PC-9 (cell line): ENCODE measurements around the gene MEFV.

Experiments used
- EZH2 ChIP-seq: fragments of 200-600 bp; sonication (generic); IDR thresholded peaks from 2 replicates; pipeline ENCODE4 v1.8.0; 2017; ENCODE audit warnings: antibody characterized with exemption, low read depth
- TF ChIP-seq, protein P1 (sequence below): fragments of 200-600 bp; sonication (generic); conservative IDR thresholded peaks from 2 replicates; pipeline ENCODE4 v1.6.1; 2017; ENCODE audit warnings: mixed run types, antibody characterized with exemption, mild to moderate bottlenecking, moderate library complexity

- TF ChIP-seq, protein P1, sequence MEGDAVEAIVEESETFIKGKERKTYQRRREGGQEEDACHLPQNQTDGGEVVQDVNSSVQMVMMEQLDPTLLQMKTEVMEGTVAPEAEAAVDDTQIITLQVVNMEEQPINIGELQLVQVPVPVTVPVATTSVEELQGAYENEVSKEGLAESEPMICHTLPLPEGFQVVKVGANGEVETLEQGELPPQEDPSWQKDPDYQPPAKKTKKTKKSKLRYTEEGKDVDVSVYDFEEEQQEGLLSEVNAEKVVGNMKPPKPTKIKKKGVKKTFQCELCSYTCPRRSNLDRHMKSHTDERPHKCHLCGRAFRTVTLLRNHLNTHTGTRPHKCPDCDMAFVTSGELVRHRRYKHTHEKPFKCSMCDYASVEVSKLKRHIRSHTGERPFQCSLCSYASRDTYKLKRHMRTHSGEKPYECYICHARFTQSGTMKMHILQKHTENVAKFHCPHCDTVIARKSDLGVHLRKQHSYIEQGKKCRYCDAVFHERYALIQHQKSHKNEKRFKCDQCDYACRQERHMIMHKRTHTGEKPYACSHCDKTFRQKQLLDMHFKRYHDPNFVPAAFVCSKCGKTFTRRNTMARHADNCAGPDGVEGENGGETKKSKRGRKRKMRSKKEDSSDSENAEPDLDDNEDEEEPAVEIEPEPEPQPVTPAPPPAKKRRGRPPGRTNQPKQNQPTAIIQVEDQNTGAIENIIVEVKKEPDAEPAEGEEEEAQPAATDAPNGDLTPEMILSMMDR: no peak
- no peak for TF ChIP-seq EZH2
Measured at GRCh38 chr16:3242709-3243108, 13.7 kb downstream of the MEFV start.
